ENCODE data around the gene NRXN2.
"Not testable (repeated sequence)": the region's sequence is repeated elsewhere in the genome, so short reads cannot be mapped to it uniquely, and the experiment has no call there.

NRXN2 gene

GRCh38 chr11:64582885-64583284, 140.1 kb downstream of the NRXN2 start:
- DNase-seq, result no peak

GRCh38 chr11:64581057-64581523, 141.9 kb downstream of the NRXN2 start:
- no peak for DNase-seq

GRCh38 chr11:64580412-64580811, 142.6 kb downstream of the NRXN2 start:
- DNase-seq, result no peak

GRCh38 chr11:64577202-64577601, 145.8 kb downstream of the NRXN2 start:
- no peak for DNase-seq

GRCh38 chr11:64572143-64572542, 150.9 kb downstream of the NRXN2 start:
- no peak for DNase-seq

GRCh38 chr11:64571410-64572091, 151.4 kb downstream of the NRXN2 start:
- DNase-seq, result no peak

GRCh38 chr11:64571050-64571409, 152.0 kb downstream of the NRXN2 start:
- no peak for DNase-seq

GRCh38 chr11:64570341-64570740, 152.7 kb downstream of the NRXN2 start:
- no peak for DNase-seq

- DNase-seq, result no peak
Observed at GRCh38 chr11:64569300-64569970, 153.6 kb downstream of the NRXN2 start.

- DNase-seq, result no peak
Observed at GRCh38 chr11:64568584-64569140, 154.3 kb downstream of the NRXN2 start.

GRCh38 chr11:64568041-64568571, 154.9 kb downstream of the NRXN2 start:
- no peak for DNase-seq

GRCh38 chr11:64566915-64567891, 155.8 kb downstream of the NRXN2 start:
- DNase-seq, result no peak

- DNase-seq, result peak; percentile 39
Observed at GRCh38 chr11:64566042-64566914, 156.7 kb downstream of the NRXN2 start.

- DNase-seq, result no peak
Observed at GRCh38 chr11:64564947-64565889, 157.8 kb downstream of the NRXN2 start.

- DNase-seq, result no peak
Observed at GRCh38 chr11:64564419-64564818, 158.6 kb downstream of the NRXN2 start.

GRCh38 chr11:64563966-64564365, 159.0 kb downstream of the NRXN2 start:
- no peak for DNase-seq

- no peak for DNase-seq
Observed at GRCh38 chr11:64562723-64563351, 160.2 kb downstream of the NRXN2 start.

GRCh38 chr11:64561984-64562722, 160.8 kb downstream of the NRXN2 start:
- no peak for DNase-seq

- not testable (repeated sequence) for DNase-seq
Observed at GRCh38 chr11:64561429-64561828, 161.6 kb downstream of the NRXN2 start.

Measured in central memory CD4-positive, alpha-beta T cell (primary cell).